SU-DHL-6 (cell line): ENCODE data around the gene LDB3.

ENCODE experiments used
- EZH2phosphoT487 ChIP-seq: fragments of 200-600 bp; sonication (generic), shearing (Covaris generic); conservative IDR thresholded peaks from 2 replicates; pipeline ENCODE4 v1.6.1; 2018; ENCODE audit warnings: mild to moderate bottlenecking, antibody characterized with exemption, low read length, moderate library complexity, mixed read lengths
- TF ChIP-seq, protein P1 (sequence below): fragments of 200-600 bp; sonication (generic); IDR thresholded peaks from one replicate; pipeline ENCODE4 v1.5.1; 2017; ENCODE audit warnings: antibody characterized with exemption, mild to moderate bottlenecking, low read length, moderate library complexity; ENCODE audit not compliant: insufficient read depth, poor library complexity, severe bottlenecking

DNA sequence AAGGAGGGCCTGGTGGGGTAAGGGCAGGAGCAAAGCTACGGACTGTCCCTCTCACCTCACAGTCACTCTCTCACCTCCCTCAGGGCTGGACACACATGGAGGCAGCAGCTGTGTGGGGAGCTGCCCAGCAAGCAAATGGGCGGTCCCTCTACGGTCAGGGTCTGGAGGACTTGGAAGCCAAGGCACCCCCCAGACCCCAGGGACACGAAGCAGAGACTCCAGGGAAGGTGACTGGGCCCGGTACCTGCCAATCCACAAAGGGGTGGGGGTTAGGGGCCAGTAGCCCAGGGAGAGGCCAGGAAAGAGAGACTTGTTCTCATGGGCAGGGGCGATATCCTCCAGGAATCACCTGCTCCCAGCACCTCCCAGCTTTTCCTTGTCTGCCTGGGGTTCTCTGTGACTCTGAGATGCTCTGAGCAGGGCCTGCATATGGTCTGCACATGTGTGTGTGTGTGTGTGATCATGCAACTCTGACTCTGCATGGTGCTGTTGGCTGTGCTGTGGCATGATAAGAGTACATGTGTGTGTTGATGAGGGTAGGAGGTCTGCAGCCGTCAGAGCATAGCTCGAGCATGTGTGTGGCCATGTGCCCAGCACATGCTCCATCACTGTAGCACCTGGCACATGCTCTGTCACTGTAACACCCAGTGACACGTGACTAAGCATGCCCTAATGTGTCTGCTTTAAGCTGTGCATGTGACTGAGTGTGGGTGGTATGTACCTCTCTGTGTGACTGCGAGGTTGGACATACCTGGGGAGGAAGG is 4.6 kb upstream of the LDB3 start:
- TF ChIP-seq, protein P1, sequence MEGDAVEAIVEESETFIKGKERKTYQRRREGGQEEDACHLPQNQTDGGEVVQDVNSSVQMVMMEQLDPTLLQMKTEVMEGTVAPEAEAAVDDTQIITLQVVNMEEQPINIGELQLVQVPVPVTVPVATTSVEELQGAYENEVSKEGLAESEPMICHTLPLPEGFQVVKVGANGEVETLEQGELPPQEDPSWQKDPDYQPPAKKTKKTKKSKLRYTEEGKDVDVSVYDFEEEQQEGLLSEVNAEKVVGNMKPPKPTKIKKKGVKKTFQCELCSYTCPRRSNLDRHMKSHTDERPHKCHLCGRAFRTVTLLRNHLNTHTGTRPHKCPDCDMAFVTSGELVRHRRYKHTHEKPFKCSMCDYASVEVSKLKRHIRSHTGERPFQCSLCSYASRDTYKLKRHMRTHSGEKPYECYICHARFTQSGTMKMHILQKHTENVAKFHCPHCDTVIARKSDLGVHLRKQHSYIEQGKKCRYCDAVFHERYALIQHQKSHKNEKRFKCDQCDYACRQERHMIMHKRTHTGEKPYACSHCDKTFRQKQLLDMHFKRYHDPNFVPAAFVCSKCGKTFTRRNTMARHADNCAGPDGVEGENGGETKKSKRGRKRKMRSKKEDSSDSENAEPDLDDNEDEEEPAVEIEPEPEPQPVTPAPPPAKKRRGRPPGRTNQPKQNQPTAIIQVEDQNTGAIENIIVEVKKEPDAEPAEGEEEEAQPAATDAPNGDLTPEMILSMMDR: no peak
- no peak for TF ChIP-seq EZH2phosphoT487
